ENCODE results near the gene PHF19. TPM values are rescaled to one million over a fixed set of nuclear protein-coding genes. Genes with fewer than 3 reads are reported as not detected.
A peak's percentile ranks its signal among the peaks of the same experiment; 100 is the strongest.

PHF19 gene
- total RNA-seq, 1 experiment from 2014 or later = 76.3 TPM

GRCh38 chr9:120855827-120856670 lies 20.9 kb downstream of the PHF19 start:
- peaks cover 14% of the 10 kb centered on the region for H3K36me3 Mint-ChIP-seq (ENCODE audit: insufficient read depth, unreplicated experiment)
- peaks cover 1% of the 10 kb centered on the region; the same call in 1 of the 2 replicates for H3K36me3 ChIP-seq (ENCODE audit: control insufficient read depth, insufficient read depth, low read length)
- no peaks in the 10 kb centered on the region for H3K9me3 Mint-ChIP-seq (ENCODE audit: unreplicated experiment)
- peaks cover 29% of the 10 kb centered on the region for H3K4me1 Mint-ChIP-seq (ENCODE audit: low read depth, unreplicated experiment)
- DNase-seq = no peak
- POLR2A ChIA-PET = no interaction called here
- H3K27ac Mint-ChIP-seq (ENCODE audit: unreplicated experiment) = no peak overlapping the region
- H3K9me3 ChIP-seq = no peaks in the 10 kb centered on the region
- TF ChIP-seq, protein P1, sequence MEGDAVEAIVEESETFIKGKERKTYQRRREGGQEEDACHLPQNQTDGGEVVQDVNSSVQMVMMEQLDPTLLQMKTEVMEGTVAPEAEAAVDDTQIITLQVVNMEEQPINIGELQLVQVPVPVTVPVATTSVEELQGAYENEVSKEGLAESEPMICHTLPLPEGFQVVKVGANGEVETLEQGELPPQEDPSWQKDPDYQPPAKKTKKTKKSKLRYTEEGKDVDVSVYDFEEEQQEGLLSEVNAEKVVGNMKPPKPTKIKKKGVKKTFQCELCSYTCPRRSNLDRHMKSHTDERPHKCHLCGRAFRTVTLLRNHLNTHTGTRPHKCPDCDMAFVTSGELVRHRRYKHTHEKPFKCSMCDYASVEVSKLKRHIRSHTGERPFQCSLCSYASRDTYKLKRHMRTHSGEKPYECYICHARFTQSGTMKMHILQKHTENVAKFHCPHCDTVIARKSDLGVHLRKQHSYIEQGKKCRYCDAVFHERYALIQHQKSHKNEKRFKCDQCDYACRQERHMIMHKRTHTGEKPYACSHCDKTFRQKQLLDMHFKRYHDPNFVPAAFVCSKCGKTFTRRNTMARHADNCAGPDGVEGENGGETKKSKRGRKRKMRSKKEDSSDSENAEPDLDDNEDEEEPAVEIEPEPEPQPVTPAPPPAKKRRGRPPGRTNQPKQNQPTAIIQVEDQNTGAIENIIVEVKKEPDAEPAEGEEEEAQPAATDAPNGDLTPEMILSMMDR (IDR thresholded peaks at IDR 0.05; ENCODE audit: insufficient read depth in 1 of 2, low read depth in 1 of 2, low read length in 1 of 2, severe bottlenecking in 1 of 2, unreplicated experiment in 1 of 2) = no peak
- H3K4me3 Mint-ChIP-seq (ENCODE audit: unreplicated experiment) = no peak overlapping the region
- H3K27me3 ChIP-seq (replicated peaks; ENCODE audit: control insufficient read depth, insufficient read depth, low read length) = no peaks in the 10 kb centered on the region
- no peaks in the 10 kb centered on the region for H3K27me3 Mint-ChIP-seq (ENCODE audit: insufficient read depth, unreplicated experiment)
- no peak overlapping the region for H3K4me3 ChIP-seq (ENCODE audit: low read depth, low read length)
- CTCF ChIA-PET = no interaction called here
- 0 out of 2 replicates have a peak, but pooled peaks cover 12% of the 10 kb centered on the region for H3K4me1 ChIP-seq
- BruUV-seq (replicated peaks) = TSS peak; percentile 7
- intact Hi-C loops (cut with micrococcal nuclease; ENCODE audit: unreplicated experiment) = no loop called here

DNA sequence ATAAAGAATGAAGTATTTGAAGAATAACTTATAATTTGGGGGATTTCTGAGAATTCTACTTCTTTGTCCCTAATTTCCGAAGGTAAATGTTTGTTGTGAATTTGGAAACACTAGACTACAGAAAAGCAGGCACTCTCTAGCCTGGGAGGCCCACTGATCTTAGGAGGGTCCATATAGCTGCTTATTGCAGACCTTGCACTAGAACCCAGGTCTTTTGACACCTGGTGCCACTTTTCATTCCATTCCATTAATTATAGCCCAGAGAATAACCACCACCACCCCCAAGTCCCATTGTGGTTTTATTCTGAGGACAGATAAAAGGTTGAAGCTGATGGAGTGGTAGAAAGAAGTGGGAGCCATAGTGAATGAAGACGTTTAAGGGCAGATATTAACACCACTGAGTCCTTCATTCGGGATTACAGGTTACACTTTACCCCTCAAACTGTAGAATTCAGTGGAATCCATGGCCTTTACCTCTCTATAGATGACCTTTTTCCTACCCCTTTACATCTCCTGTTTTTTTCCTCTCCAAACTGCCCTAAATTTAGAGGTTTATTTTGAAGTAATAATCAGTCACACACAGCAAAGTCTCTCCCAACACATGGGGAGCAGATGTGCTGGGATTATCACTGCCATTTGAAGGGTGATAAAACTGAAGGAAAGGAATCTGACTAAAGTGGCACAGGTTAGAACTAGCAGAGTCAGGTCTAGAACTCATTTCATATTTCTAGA lies 22.2 kb downstream of the PHF19 start:
- ChIA-PET CTCF (no interaction called here), POLR2A (no interaction called here)
- intact Hi-C loops (cut with micrococcal nuclease; ENCODE audit: unreplicated experiment) = no loop called here
- Histone ChIP-seq H3K36me3 (ENCODE audit: control insufficient read depth, insufficient read depth, low read length) (peaks cover 1% of the 10 kb centered on the region; the same call in 1 of the 2 replicates), H3K9me3 (no peaks in the 10 kb centered on the region), H3K4me1 (0 out of 2 replicates have a peak, but pooled peaks cover 12% of the 10 kb centered on the region), H3K27me3 (replicated peaks; ENCODE audit: control insufficient read depth, insufficient read depth, low read length) (no peaks in the 10 kb centered on the region), H3K4me3 (ENCODE audit: low read depth, low read length) (no peak overlapping the region)
- Mint-ChIP-seq H3K4me1 (ENCODE audit: low read depth, unreplicated experiment) (peaks cover 17% of the 10 kb centered on the region), H3K36me3 (ENCODE audit: insufficient read depth, unreplicated experiment) (peaks cover 3% of the 10 kb centered on the region), H3K27me3 (ENCODE audit: insufficient read depth, unreplicated experiment) (no peaks in the 10 kb centered on the region), H3K4me3 (ENCODE audit: unreplicated experiment) (no peak overlapping the region), H3K9me3 (ENCODE audit: unreplicated experiment) (no peaks in the 10 kb centered on the region), H3K27ac (ENCODE audit: unreplicated experiment) (no peak overlapping the region)
- TF ChIP-seq, protein P1 (IDR thresholded peaks at IDR 0.05; ENCODE audit: insufficient read depth in 1 of 2, low read depth in 1 of 2, low read length in 1 of 2, severe bottlenecking in 1 of 2, unreplicated experiment in 1 of 2) = no peak
- no TSS peak for BruUV-seq (replicated peaks)
- DNase-seq = no peak

DNA sequence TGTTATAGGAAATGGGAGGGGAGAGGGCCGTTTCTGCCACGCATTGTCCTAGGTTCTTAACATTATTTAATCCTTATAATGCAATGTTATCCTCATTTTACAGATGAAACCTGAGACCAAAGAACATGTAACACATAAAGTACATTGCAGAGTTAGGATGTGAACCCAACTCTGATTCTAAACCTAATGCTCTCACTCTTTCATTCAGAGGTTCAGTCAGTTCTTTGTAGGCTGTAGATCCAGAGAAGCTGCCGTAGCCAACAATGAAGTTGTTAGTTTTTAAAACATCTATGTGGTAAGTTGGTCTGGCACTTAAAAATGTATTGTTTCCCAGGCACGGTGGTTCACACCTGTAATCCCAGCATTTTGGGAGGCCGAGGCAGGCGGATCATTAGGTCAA lies 23.8 kb downstream of the PHF19 start:
- Mint-ChIP-seq H3K27me3 (ENCODE audit: insufficient read depth, unreplicated experiment) (no peaks in the 10 kb centered on the region), H3K4me1 (ENCODE audit: low read depth, unreplicated experiment) (peaks cover 11% of the 10 kb centered on the region)

More for the DNA sequence above, 23.8 kb downstream of the PHF19 start:
- no peaks in the 10 kb centered on the region for H3K9me3 Mint-ChIP-seq (ENCODE audit: unreplicated experiment)
- no peak overlapping the region for H3K27ac Mint-ChIP-seq (ENCODE audit: unreplicated experiment)
- TF ChIP-seq, protein P1 (IDR thresholded peaks at IDR 0.05; ENCODE audit: insufficient read depth in 1 of 2, low read depth in 1 of 2, low read length in 1 of 2, severe bottlenecking in 1 of 2, unreplicated experiment in 1 of 2) = no peak
- Histone ChIP-seq H3K4me3 (ENCODE audit: low read depth, low read length) (no peak overlapping the region), H3K4me1 (0 out of 2 replicates have a peak, but pooled peaks cover 12% of the 10 kb centered on the region), H3K27me3 (replicated peaks; ENCODE audit: control insufficient read depth, insufficient read depth, low read length) (no peaks in the 10 kb centered on the region), H3K36me3 (ENCODE audit: control insufficient read depth, insufficient read depth, low read length) (peaks cover 1% of the 10 kb centered on the region; the same call in 1 of the 2 replicates), H3K9me3 (no peaks in the 10 kb centered on the region)
- intact Hi-C loops (cut with micrococcal nuclease; ENCODE audit: unreplicated experiment) = no loop called here
- DNase-seq = no peak
- no peak overlapping the region for H3K4me3 Mint-ChIP-seq (ENCODE audit: unreplicated experiment)
- H3K36me3 Mint-ChIP-seq (ENCODE audit: insufficient read depth, unreplicated experiment) = no peaks in the 10 kb centered on the region
- ChIA-PET CTCF (no interaction called here), POLR2A (no interaction called here)
- BruUV-seq (replicated peaks) = no TSS peak

All from Caco-2 (cell line).